ENCODE results near the gene TMCO4.

- TF ChIP-seq CTCF (conservative IDR thresholded peaks at IDR 0.05; ENCODE audit: low read length), result no peak
- no peak for TF ChIP-seq EZH2phosphoT487 (IDR thresholded peaks at IDR 0.05; ENCODE audit: borderline replicate concordance, low read depth, low read length)
Observed at GRCh38 chr1:19756480-19756879, 43.2 kb downstream of the TMCO4 start.
